ENCODE results near the gene SYNRG.

DNA sequence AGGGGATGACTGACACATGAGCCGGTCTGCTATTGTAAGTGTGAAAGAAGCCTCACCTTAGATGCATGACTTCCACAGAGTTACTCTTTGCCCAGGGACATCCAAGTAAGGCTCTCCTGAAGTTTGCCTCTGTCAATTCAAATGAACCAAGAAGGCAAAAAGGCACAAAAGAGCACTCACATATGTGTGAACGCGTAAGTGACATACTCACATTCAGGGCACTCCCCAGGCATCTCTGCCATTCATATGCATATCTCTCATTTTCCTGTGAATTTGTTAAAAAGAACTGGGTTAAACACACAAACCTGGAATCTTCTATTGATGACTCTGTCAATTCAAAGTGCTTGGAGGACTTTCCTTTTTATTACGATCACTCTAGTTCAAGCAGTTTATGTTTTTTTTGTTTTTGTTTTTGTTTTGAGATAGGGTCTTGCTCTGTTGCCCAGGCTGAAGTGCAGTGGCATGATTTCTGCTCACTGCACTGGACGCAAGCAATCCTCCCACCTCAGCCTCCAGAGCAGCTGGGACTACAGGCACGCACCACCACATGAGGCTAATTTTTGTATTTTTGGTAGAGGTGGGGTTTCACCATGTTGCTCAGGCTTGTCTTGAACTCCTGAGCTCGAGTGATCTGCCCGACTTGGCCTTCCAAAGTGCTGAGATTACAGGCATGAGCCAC lies 70.1 kb downstream of the SYNRG start:
- TF ChIP-seq EP300 (IDR thresholded peaks at IDR 0.05; ENCODE audit: borderline replicate concordance) (no peak), TAF1 (IDR thresholded peaks at IDR 0.05; ENCODE audit: low read depth) (no peak), RAD21 (IDR thresholded peaks at IDR 0.05; ENCODE audit: low read depth) (no peak), YY1 (IDR thresholded peaks at IDR 0.05; ENCODE audit: low read depth) (no peak), TEAD4 (IDR thresholded peaks at IDR 0.05) (no peak), CEBPB (IDR thresholded peaks at IDR 0.05) (no peak), FOXM1 (IDR thresholded peaks at IDR 0.05; ENCODE audit: borderline replicate concordance, low read depth) (no peak), EGR1 (IDR thresholded peaks at IDR 0.05) (no peak)
- TF ChIP-seq, protein P1, sequence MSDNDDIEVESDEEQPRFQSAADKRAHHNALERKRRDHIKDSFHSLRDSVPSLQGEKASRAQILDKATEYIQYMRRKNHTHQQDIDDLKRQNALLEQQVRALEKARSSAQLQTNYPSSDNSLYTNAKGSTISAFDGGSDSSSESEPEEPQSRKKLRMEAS (IDR thresholded peaks at IDR 0.05), result no peak
- TF ChIP-seq, protein P2, sequence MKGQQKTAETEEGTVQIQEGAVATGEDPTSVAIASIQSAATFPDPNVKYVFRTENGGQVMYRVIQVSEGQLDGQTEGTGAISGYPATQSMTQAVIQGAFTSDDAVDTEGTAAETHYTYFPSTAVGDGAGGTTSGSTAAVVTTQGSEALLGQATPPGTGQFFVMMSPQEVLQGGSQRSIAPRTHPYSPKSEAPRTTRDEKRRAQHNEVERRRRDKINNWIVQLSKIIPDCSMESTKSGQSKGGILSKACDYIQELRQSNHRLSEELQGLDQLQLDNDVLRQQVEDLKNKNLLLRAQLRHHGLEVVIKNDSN (IDR thresholded peaks at IDR 0.05), result no peak
- TF ChIP-seq, protein P3, sequence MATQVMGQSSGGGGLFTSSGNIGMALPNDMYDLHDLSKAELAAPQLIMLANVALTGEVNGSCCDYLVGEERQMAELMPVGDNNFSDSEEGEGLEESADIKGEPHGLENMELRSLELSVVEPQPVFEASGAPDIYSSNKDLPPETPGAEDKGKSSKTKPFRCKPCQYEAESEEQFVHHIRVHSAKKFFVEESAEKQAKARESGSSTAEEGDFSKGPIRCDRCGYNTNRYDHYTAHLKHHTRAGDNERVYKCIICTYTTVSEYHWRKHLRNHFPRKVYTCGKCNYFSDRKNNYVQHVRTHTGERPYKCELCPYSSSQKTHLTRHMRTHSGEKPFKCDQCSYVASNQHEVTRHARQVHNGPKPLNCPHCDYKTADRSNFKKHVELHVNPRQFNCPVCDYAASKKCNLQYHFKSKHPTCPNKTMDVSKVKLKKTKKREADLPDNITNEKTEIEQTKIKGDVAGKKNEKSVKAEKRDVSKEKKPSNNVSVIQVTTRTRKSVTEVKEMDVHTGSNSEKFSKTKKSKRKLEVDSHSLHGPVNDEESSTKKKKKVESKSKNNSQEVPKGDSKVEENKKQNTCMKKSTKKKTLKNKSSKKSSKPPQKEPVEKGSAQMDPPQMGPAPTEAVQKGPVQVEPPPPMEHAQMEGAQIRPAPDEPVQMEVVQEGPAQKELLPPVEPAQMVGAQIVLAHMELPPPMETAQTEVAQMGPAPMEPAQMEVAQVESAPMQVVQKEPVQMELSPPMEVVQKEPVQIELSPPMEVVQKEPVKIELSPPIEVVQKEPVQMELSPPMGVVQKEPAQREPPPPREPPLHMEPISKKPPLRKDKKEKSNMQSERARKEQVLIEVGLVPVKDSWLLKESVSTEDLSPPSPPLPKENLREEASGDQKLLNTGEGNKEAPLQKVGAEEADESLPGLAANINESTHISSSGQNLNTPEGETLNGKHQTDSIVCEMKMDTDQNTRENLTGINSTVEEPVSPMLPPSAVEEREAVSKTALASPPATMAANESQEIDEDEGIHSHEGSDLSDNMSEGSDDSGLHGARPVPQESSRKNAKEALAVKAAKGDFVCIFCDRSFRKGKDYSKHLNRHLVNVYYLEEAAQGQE (IDR thresholded peaks at IDR 0.05; ENCODE audit: low read depth), result no peak
